Mesenchymal stem cell (in vitro differentiated cells and primary cell): Measurements from ENCODE around the gene SLC24A4.

ENCODE experiments used
- DNase-seq: peaks from one replicate; pipeline ENCODE4 v3.0.0-alpha.2; 2013
- H2AFZ ChIP-seq: one replicate; pipeline ENCODE4 v1.6.1; 2013; ENCODE audit warnings: low read depth, mild to moderate bottlenecking, control low read depth, inconsistent platforms, low read length, moderate library complexity
- H2AK5ac ChIP-seq: 2 replicates; pipeline ENCODE4 v1.6.1; 2013; ENCODE audit warnings: low read length, moderate library complexity, mild to moderate bottlenecking, inconsistent platforms; ENCODE audit not compliant: severe bottlenecking
- H2BK120ac ChIP-seq: one replicate; pipeline ENCODE4 v1.6.1; 2013; ENCODE audit warnings: low read depth, mild to moderate bottlenecking, inconsistent platforms, low read length, moderate library complexity
- H2BK12ac ChIP-seq, 2 experiments: one replicate each; pipeline ENCODE4 v1.6.1; 2013; ENCODE audit warnings: inconsistent platforms in 2 of 2, low read length in 2 of 2, mild to moderate bottlenecking in 2 of 2, moderate library complexity in 2 of 2, control low read depth in 1 of 2
- H2BK15ac ChIP-seq: one replicate; pipeline ENCODE4 v1.6.1; 2013; ENCODE audit warnings: mild to moderate bottlenecking, low read depth, inconsistent platforms; ENCODE audit not compliant: poor library complexity, severe bottlenecking
- H2BK5ac ChIP-seq: 2 replicates; pipeline ENCODE4 v1.6.1; 2013; ENCODE audit warnings: low read depth, mild to moderate bottlenecking, low read length, control low read depth, inconsistent platforms; ENCODE audit not compliant: poor library complexity, severe bottlenecking
- H3K14ac ChIP-seq, 2 experiments: one replicate each; pipeline ENCODE4 v1.6.1; 2013; ENCODE audit warnings: inconsistent platforms in 2 of 2, low read length in 2 of 2, control low read depth in 1 of 2, mild to moderate bottlenecking in 1 of 2, moderate library complexity in 1 of 2
- H3K18ac ChIP-seq, 2 experiments: one replicate each; pipeline ENCODE4 v1.6.1; 2013; ENCODE audit warnings: inconsistent platforms in 2 of 2, low read length in 2 of 2, control low read depth in 1 of 2, low read depth in 1 of 2, mild to moderate bottlenecking in 1 of 2
- H3K23ac ChIP-seq, 2 experiments: one replicate each; pipeline ENCODE4 v1.6.1; 2013; ENCODE audit warnings: inconsistent platforms in 2 of 2, low read length in 2 of 2, mild to moderate bottlenecking in 2 of 2, moderate library complexity in 2 of 2, control low read depth in 1 of 2
- H3K27ac ChIP-seq: 2 replicates; pipeline ENCODE4 v1.5.1; 2013; ENCODE audit warnings: mild to moderate bottlenecking, moderate library complexity, low read length, control low read depth, inconsistent platforms; ENCODE audit not compliant: poor library complexity, severe bottlenecking
- H3K27me3 ChIP-seq, 2 experiments: 2 replicates each; pipeline versions ENCODE4 v1.6.1 to v1.7.0; 2013; ENCODE audit warnings: low read length in 2 of 2, mild to moderate bottlenecking in 2 of 2, moderate library complexity in 2 of 2, control low read depth in 1 of 2, inconsistent platforms in 1 of 2; ENCODE audit not compliant: control insufficient read depth in 1 of 2, insufficient read depth in 1 of 2
- H3K36me3 ChIP-seq, 2 experiments: 2 replicates each; pipeline versions ENCODE4 v1.6.1 to v1.7.0; 2013; ENCODE audit warnings: low read length in 2 of 2, control low read depth in 1 of 2, inconsistent platforms in 1 of 2, low read depth in 1 of 2, mild to moderate bottlenecking in 1 of 2; ENCODE audit not compliant: insufficient read depth in 2 of 2, control insufficient read depth in 1 of 2
- H3K4ac ChIP-seq, 2 experiments: one replicate each; pipeline ENCODE4 v1.6.1; 2013; ENCODE audit warnings: inconsistent platforms in 2 of 2, low read length in 2 of 2, mild to moderate bottlenecking in 2 of 2, moderate library complexity in 2 of 2, control low read depth in 1 of 2, low read depth in 1 of 2
- H3K4me1 ChIP-seq: 2 replicates; pipeline ENCODE4 v1.6.1; 2013; ENCODE audit warnings: low read depth, low read length, control low read depth; ENCODE audit not compliant: control insufficient read depth, insufficient read depth
- H3K4me2 ChIP-seq: 2 replicates; pipeline ENCODE4 v1.6.1; 2013; ENCODE audit warnings: low read length, mild to moderate bottlenecking, inconsistent platforms; ENCODE audit not compliant: poor library complexity, severe bottlenecking
- H3K4me3 ChIP-seq, 2 experiments: 2 replicates each; pipeline versions ENCODE4 v1.5.1 to v1.7.0; 2013; ENCODE audit warnings: low read length in 2 of 2, mild to moderate bottlenecking in 2 of 2, control low read depth in 1 of 2, low read depth in 1 of 2; ENCODE audit not compliant: insufficient read depth in 1 of 2
- H3K79me1 ChIP-seq: replicated peaks from 2 replicates; pipeline ENCODE4 v1.6.1; 2013; ENCODE audit warnings: mild to moderate bottlenecking, control low read depth, low read length, inconsistent platforms; ENCODE audit not compliant: poor library complexity, severe bottlenecking
- H3K9ac ChIP-seq: 2 replicates; pipeline ENCODE4 v1.7.0; 2013; ENCODE audit warnings: mild to moderate bottlenecking, low read length, moderate library complexity
- H3K9me3 ChIP-seq: 2 replicates; pipeline ENCODE4 v1.7.0; 2013; ENCODE audit warnings: mild to moderate bottlenecking, low read length; ENCODE audit not compliant: control insufficient read depth
- H4K8ac ChIP-seq: one replicate; pipeline ENCODE4 v1.6.1; 2013; ENCODE audit warnings: inconsistent platforms, mild to moderate bottlenecking, low read length, moderate library complexity
- H4K91ac ChIP-seq: one replicate; pipeline ENCODE4 v1.6.1; 2013; ENCODE audit warnings: mild to moderate bottlenecking, low read length, inconsistent platforms
- WGBS: methylation state at CpG from one replicate; pipeline ENCODE4 v1.1.7; 2013; ENCODE audit warnings: mixed read lengths; 5-methylcytosine and 5-hydroxymethylcytosine counted together

The SLC24A4 gene

GRCh38 chr14:92362781-92363235 is 39.8 kb downstream of the SLC24A4 start:
- Histone ChIP-seq H4K8ac (no peak overlapping the region), H2BK15ac (no peak overlapping the region), H3K9ac (no peak overlapping the region), H3K14ac (no peak overlapping the region), H3K4me1 (no peaks in the 10 kb centered on the region), H3K36me3 (no peaks in the 10 kb centered on the region), H2AFZ (no peak overlapping the region), H3K4me3 (no peak overlapping the region), H3K18ac (no peak overlapping the region), H2BK120ac (no peak overlapping the region), H3K4me2 (no peak overlapping the region), H3K4ac (no peak overlapping the region), H2BK12ac (no peak overlapping the region), H4K91ac (no peak overlapping the region), H3K27ac (no peak overlapping the region), H3K27me3 (peaks cover 0 to 50% of the 10 kb centered on the region in 2 experiments), H2AK5ac (no peak overlapping the region), H3K23ac (no peak overlapping the region), H3K79me1 (no peaks in the 10 kb centered on the region), H3K9me3 (no peaks in the 10 kb centered on the region), H2BK5ac (no peak overlapping the region)
- 92% methylated on average over 13 of the region's 14 CpGs for WGBS
- DNase-seq = no peak

GRCh38 chr14:92366237-92366636 is 43.3 kb downstream of the SLC24A4 start:
- no peaks in the 10 kb centered on the region for H3K36me3 ChIP-seq
- H2BK12ac ChIP-seq = no peak overlapping the region
- H3K79me1 ChIP-seq = no peaks in the 10 kb centered on the region
- H3K9ac ChIP-seq = no peak overlapping the region
- no peak overlapping the region for H2BK15ac ChIP-seq
- H3K14ac ChIP-seq = no peak overlapping the region
- H3K23ac ChIP-seq = no peak overlapping the region
- H3K27ac ChIP-seq = no peak overlapping the region
- WGBS = 81% methylated on average over 11 of the region's 11 CpGs
- H4K91ac ChIP-seq = no peak overlapping the region
- no peak overlapping the region for H3K4ac ChIP-seq
- H3K4me2 ChIP-seq = no peak overlapping the region
- no peak overlapping the region for H4K8ac ChIP-seq
- H2AFZ ChIP-seq = no peak overlapping the region
- H2BK5ac ChIP-seq = no peak overlapping the region
- DNase-seq = no peak
- no peak overlapping the region for H3K4me3 ChIP-seq
- H3K4me1 ChIP-seq = no peaks in the 10 kb centered on the region
- H2AK5ac ChIP-seq = no peak overlapping the region
- H2BK120ac ChIP-seq = no peak overlapping the region
- no peaks in the 10 kb centered on the region for H3K9me3 ChIP-seq
- H3K18ac ChIP-seq = no peak overlapping the region
- H3K27me3 ChIP-seq = peaks cover 9 to 56% of the 10 kb centered on the region in 2 experiments

- H4K8ac ChIP-seq = no peak overlapping the region
- no peak overlapping the region for H3K4me2 ChIP-seq
- H3K4me1 ChIP-seq = no peaks in the 10 kb centered on the region
- H2BK5ac ChIP-seq = no peak overlapping the region
- no peak overlapping the region for H4K91ac ChIP-seq
- no peak overlapping the region for H3K18ac ChIP-seq
- no peak overlapping the region for H3K4ac ChIP-seq
- H2BK120ac ChIP-seq = no peak overlapping the region
- H2BK15ac ChIP-seq = no peak overlapping the region
- H3K9ac ChIP-seq = no peak overlapping the region
- DNase-seq = no peak
- no peak overlapping the region for H2BK12ac ChIP-seq
- H3K36me3 ChIP-seq = no peaks in the 10 kb centered on the region
- no peaks in the 10 kb centered on the region for H3K9me3 ChIP-seq
- no peak overlapping the region for H3K23ac ChIP-seq
- H3K79me1 ChIP-seq = no peaks in the 10 kb centered on the region
- H2AFZ ChIP-seq = no peak overlapping the region
- no peak overlapping the region for H3K4me3 ChIP-seq
- H3K27me3 ChIP-seq = peaks cover 9 to 42% of the 10 kb centered on the region in 2 experiments
- H3K27ac ChIP-seq = no peak overlapping the region
- H3K14ac ChIP-seq = no peak overlapping the region
- 89% methylated on average over 6 of the region's 6 CpGs for WGBS
- H2AK5ac ChIP-seq = no peak overlapping the region
Measured at GRCh38 chr14:92368001-92368400, 45.0 kb downstream of the SLC24A4 start.

- Histone ChIP-seq H4K91ac (no peak overlapping the region), H3K27ac (no peak overlapping the region), H2BK5ac (no peak overlapping the region), H3K4me2 (no peak overlapping the region), H3K14ac (no peak overlapping the region), H2BK12ac (no peak overlapping the region), H3K36me3 (no peaks in the 10 kb centered on the region), H3K4me3 (no peak overlapping the region), H3K27me3 (peaks cover 9 to 34% of the 10 kb centered on the region in 2 experiments), H4K8ac (no peak overlapping the region), H3K4me1 (peaks cover 1% of the 10 kb centered on the region), H3K23ac (no peak overlapping the region), H3K9me3 (no peaks in the 10 kb centered on the region), H2AK5ac (no peak overlapping the region), H3K79me1 (no peaks in the 10 kb centered on the region), H2BK120ac (no peak overlapping the region), H2AFZ (no peak overlapping the region), H2BK15ac (no peak overlapping the region), H3K9ac (no peak overlapping the region), H3K18ac (no peak overlapping the region), H3K4ac (no peak overlapping the region)
- DNase-seq = no peak
- WGBS = 81% methylated on average over 3 of the region's 3 CpGs
Measured at GRCh38 chr14:92369097-92369496, 46.1 kb downstream of the SLC24A4 start.
